ENCODE results near the gene AADACL4.

DNA sequence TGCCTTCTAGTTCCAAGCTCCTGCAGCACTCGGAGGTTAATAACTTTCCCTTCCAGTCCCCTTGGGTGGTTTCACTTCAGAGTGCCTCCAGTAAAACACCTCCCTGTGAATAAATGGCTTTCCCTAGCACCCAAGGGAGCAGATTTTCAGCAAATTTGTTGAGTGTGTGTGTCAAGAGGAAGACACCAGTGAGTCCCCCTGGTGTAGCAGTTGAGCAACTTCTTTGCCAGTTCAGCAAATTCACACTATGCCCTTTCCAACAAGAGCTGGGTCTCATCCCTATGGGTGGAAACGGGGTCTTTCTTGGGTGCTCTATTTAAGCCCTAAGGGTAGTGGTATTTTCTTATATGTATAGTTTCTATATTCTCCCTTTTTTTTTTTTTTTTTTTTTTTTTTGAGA is 806 bp upstream of the AADACL4 start:
- no peak for TF ChIP-seq POLR2A (IDR thresholded peaks at IDR 0.05)
- TF ChIP-seq, protein P1, sequence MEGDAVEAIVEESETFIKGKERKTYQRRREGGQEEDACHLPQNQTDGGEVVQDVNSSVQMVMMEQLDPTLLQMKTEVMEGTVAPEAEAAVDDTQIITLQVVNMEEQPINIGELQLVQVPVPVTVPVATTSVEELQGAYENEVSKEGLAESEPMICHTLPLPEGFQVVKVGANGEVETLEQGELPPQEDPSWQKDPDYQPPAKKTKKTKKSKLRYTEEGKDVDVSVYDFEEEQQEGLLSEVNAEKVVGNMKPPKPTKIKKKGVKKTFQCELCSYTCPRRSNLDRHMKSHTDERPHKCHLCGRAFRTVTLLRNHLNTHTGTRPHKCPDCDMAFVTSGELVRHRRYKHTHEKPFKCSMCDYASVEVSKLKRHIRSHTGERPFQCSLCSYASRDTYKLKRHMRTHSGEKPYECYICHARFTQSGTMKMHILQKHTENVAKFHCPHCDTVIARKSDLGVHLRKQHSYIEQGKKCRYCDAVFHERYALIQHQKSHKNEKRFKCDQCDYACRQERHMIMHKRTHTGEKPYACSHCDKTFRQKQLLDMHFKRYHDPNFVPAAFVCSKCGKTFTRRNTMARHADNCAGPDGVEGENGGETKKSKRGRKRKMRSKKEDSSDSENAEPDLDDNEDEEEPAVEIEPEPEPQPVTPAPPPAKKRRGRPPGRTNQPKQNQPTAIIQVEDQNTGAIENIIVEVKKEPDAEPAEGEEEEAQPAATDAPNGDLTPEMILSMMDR (IDR thresholded peaks at IDR 0.05): no peak

Data from lower leg skin (tissue), 3 donors.